T follicular helper cell (primary cell): ENCODE results near the gene BANK1.

Experiments used
- DNase-seq: peaks from one replicate; pipeline ENCODE4 v3.0.0-alpha.2; 2020; ENCODE audit warnings: low read depth

The BANK1 gene

DNA sequence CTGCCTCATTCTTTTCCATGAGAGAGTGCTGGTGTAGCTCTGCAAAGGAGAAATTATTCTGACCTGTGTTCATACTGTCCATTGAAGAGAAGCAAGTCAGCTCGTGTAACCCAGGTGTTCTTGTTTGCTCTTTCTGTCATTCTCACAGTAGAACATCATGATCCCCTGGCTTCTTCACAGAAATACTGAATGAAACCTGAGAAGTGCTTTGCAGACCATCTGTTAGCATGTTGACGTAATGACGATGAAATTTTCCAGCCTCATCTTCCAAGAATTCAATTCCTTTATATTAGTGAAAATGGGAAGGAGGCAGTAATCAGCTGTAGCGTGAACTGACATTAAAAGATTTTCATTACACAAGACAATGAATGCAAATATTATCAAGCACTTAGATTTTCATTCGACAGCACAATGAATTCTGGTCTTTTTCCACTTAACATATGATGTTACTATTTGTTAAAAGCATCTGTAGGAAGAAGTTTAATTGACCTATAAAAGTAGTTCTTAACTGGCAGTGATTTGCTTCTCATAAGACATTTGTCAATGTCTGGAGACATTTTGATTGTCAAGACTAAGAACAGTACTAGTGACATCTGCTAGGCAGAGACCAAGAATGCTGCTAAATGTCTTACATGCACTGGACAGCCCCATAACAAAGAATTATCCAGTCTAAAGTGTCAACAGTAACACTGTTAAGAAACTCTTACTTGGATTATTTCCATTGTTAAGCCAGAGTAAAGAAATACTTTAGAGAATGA, 246.3 kb downstream of the BANK1 start:
- no peak for DNase-seq

DNA sequence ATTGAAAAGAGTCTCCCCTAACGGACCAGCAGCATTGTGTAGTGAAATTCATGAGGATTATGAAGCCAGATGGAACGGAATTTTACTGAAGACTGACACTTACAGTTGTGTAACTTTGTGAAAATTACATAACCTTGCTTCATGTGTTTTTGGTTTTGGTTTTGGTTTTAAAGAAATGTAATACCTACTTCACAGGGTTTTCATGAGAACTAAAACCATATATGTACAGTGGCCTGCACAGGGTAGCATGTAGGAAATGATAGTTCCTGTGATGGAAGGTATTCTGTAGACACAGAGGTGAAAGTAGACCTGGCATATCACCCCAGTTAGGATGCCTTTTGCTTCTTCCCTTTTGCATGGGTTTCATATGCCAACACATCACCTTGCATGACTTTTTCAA, 247.0 kb downstream of the BANK1 start:
- no peak for DNase-seq

DNA sequence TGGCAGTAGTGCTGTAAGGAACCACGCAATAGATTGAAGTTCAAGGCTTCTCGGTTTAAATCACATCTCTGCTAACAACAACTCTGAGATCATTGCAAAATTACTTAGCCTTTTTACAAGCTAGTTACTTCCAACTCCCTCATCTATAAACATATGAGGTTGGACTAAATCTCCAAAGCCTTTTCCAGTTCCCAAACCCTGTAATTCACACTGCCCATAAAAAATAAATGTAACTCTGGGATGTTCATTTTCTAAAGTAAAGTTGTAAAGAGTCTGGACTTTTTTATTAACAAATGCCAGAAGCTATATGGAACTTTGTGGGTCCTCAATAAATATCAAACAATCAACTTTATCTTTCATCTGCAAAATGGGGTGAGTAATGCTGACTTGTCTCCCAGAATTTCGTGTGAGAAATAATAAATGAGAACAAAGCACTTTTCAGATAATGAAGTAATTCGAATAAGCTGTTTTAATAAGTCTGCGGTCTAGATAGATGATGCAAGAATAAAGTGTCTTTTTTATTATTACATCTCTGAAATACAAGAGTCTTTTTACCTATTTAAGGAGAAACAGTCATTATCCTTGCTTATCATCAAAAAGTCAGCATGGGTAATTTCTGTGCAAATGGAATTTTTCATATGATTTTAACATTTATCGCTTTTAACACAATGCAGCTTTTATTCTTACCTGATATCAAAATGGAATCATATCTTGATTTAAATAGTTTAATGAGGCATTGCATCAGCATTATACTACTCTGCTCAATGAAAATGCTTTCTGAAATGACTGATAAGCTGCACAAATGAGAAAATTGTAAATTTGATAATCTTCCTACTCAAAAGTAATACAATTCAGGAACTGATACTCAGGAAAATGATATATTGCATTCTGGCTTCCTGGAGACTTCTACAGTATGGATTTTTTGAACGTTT, 252.6 kb downstream of the BANK1 start:
- DNase-seq, result no peak

DNA sequence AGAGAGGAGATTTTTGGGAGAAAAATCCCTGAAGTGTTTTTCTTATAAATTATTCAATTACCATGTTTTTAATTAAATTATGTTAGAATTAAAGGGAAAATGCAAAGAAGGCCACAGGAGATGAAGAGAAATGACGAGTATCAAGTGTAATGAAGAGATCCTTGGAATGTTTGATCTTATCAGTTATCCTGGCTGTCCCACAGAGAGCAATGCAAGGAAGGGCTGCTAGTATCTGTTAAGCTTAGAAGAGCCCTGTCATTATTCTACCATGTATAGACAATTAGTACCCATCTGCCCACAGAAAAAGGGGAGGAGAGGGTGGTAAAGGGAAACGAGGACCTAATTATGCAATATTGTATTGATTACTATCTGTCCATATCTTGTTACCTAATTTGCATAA, 257.1 kb downstream of the BANK1 start:
- DNase-seq, result no peak

DNA sequence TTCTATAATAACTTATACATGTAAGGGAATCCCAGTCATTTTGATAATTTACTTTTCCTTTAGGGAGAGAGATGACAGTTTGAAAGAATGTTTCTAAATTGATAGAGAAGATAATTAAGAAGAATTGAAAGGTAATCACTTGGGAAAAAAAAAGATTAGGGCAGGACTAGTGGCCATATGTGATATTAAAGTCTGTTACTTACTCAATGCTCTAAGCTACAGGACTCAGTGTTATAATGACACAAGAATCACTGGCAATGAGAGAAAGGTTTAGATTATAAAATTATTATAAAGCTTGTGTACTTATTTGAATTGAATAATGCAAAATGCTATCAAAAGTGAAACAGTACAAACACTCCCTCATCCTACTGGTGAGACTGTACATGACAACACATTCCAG, 265.3 kb downstream of the BANK1 start:
- no peak for DNase-seq

DNA sequence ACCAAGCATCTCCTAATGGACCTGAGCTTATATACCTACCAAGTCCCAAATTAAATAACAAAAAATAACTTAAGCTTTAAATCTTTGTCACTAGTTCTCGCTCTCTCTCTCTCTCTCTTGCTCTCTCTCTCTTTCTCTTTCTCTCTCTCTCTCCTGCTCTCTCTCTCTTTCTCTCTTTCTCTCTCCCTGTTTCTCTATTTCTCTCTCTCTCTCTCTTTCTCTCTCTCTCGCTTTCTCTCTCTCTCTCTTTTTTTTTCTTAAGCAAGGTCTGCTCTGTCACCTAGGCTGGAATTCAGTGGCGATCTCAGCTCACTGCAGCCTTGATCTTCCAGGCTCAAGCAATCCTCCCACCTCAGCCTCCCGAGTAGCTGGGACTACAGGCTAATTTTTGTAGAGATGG, 266.6 kb downstream of the BANK1 start:
- no peak for DNase-seq

DNA sequence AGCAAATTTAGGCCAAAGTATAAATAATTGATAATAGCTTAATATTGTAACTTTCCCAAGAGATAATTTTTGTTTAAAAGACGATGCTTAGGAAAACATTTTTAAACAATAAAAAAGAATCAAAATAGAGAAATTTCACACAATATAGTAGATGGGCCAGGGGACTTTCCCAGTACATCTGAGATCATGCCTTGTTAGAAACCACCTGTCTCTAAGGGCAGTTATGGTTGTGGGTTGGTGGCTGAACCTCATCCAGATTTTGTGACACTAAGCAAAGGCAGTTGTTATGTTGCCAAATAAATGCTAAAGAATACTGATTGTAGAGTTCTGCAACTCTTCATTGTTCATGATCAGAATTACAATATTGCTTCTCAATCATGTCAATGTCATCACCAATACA, 270.6 kb downstream of the BANK1 start:
- no peak for DNase-seq

DNA sequence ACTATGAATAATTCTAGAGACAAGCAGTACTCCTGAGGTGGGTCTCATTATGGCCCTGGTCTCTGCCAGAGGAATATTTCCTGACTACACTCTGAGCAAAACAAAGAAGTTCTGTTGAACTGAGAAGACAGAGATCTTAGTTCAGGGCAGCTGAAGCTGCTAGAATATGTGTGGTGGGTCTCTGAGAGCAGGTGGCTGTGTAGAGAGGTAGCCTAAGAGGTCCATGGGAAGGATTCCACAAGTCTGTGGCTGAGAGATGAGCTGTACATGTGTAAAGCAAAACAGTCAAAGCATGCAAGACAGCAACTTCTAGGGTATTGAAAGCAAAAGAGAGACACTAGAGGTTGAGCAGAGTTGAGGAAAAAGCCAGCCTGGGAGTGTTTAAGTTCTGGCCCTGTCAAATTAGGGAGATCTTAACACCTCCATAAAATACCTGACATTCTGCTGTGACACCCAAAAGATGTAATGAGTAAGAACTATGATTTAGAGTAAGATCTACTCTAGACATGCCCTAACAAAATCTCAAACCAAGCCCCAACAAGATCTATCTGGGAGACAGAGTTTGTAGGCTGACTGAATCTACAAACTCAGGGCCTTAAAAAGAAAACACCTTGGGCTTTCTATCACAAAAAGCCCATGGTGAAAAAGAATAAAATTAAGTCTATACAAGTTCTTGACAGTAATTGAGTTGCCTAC, 274.4 kb downstream of the BANK1 start:
- DNase-seq, result no peak

DNA sequence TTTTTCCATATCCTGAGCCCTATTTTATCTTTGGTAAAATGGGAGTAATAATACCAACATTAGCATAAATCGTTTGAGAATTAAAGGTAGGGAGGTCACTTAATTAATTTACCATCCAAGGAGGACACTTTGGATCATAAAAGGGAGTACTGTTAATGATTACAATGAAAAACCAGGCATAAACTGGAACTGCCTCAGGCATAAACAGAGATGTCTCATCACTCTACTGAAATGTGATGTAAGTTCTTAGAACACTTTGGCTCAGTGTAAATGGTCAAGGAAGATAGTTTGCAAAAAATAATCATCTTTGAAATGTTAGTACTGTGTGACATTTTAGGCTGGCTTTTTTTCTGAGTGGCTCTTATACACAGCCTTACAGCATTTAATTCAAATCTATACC, 286.1 kb downstream of the BANK1 start:
- no peak for DNase-seq

DNA sequence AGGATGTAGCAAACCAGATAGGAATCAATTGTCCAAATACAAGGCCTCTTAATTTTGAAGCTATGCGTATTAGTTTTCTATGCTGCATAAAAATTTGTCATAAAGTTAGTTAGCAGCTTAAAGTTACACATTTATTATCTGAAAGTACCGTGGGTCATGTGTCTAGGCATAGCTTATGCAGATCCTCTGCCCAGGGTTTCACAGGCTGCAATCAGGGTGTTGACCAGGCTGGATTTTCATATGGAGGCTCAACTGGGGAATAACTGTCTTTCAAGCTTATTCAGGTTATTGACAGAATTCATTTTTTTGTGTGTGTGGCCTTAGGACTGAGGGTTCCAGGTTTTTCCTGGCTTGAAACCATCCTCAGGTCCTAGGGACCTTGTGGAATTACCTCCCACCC, 289.7 kb downstream of the BANK1 start:
- DNase-seq, result no peak

DNA sequence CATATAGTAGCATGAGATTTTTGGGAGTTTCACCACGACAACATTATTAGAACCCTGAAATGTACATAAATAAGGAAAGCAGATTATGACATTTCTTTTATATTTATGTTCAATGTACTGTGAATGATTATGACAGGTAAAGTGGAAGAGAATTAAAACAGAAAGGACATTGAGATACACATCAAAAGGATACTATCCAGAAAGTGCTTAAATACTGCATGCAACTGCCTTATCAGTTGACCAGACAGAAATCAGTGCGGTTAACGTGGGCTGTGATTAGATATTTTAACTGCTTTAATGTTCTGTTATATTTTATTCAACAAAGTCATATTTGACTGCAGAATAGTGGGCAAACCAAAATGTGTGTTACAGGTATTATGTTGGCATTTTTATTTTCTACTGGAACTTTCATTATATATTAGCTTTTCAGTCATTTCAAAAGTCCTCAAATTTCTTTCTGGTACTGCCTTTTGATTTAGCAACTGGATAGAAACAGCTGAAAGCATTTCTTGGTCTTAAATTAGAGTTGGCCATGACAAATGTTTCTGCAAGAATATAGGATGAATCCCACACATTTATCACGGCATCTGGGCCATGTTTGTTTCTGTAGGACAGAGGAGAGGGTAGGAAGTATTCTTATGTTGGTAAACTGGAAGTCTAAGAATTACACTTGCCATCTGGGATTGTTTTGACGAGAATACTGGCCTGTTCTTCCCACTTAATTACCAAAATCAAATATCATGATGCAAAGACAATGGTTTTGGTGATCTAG, 299.5 kb downstream of the BANK1 start:
- no peak for DNase-seq

DNA sequence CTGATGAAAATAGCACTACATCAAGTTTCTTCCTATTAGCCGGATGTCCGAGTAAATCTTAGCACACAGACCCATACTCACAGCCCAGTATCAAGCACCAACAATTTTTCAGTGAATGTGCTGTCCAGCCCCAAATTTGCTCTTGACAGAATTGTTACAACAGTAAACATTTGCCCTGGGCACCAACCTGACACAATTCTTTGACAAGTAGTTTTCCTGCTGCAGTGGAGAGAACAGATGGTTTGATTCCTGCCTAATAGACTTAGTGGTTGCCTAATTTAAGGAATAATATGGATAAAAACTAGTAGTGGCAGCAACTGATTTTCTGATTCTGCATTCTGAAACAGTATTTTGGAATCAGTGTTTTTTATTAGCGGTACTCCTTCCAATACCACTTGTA, 301.1 kb downstream of the BANK1 start:
- DNase-seq, result no peak

DNA sequence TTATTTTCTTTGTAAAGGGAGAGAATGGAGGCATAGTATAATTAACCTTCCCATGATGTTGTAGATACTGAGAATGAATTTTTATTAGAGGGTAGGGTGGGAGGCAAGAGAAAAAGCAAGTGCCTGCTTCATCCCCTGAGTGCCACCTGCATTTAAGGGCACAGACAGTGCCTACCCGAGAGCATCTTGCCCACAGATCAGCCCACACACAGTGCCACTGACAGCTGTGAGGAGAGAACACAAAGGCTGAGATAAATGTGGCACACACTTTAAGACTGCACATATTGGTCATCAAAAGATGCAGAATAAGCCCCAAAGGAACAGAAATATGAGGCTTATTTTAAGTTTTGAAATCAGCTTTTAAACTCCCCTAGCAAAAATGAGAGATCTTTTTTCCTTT, 304.0 kb downstream of the BANK1 start:
- DNase-seq, result no peak

DNA sequence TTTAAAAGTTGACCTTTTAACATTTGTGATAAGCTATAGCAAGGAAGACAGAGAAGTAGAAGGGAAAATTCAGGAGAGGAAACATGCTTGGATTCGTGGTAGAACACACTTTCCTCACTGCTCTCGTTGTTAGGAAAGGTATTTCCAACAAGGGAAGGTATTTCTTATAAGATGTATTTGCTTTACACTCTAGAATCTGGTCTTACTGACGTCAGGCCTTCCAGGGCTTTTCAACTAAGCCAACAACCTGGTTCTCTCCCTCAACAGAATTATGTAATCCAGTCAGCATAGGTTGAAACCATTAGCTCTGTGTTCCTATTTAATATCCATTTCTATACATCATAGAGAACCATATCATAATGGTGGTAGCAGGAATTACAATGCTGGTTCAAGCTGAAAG, 312.8 kb downstream of the BANK1 start:
- no peak for DNase-seq

DNA sequence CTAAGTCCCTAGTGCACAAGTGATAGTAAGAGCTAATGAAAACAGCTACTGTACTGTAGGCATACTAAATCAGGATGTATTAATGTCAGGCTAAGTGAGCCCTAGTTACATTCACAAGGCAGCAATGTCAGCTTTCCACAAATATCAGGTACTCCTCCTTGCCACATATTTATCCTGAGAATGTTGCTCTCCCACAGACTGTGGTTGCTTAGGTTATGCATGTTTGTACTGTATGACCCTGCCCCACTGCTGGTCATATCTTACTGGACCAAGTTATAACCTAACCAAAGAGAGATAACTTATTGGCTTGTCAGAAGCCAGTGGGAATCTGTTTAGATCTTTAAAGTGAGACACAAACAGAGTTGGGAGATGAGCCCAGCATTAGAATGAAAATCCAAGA, 313.7 kb downstream of the BANK1 start:
- no peak for DNase-seq

DNA sequence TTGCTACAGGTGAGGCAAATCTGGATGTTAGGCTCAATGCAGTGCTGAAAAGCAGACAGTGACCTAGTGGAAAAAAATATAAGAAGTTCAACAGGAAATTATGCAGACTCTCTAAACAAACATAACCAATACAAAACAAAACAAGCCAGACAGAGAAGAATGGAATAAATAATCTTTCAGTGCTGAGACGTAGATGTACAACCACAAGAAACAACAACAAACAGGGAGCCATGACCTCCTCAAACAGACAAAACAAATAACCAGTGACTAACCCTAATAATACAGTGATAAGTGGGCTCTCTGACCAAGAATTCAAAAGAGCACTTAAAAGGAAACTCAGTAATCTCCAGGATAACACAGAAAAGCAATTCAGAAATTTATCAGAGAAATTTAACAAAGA, 315.5 kb downstream of the BANK1 start:
- DNase-seq, result no peak

DNA sequence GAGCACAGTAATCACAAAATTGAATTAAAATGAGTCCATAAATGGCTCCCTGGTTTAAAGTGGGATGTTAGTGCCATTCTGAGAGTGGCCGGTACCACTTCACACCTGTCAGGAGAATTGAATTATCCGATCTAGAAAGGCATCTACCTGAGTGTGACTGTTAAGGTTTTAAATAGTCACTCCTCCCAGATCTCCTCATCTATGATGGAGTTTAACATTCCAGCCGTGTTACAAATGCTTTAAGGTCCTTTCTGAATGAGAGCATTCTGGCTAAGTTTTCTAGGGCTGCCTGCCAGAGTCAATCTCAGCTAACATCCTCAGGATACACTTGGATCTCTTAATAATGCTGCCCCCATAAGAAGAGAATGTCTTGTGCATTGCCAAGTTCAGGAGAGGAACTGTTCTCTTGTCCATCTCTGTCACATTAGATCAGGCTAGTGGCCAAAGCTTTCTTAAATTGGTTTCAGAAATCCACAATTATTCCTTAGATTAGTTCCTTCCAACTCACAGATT, 323.6 kb downstream of the BANK1 start:
- no peak for DNase-seq

DNA sequence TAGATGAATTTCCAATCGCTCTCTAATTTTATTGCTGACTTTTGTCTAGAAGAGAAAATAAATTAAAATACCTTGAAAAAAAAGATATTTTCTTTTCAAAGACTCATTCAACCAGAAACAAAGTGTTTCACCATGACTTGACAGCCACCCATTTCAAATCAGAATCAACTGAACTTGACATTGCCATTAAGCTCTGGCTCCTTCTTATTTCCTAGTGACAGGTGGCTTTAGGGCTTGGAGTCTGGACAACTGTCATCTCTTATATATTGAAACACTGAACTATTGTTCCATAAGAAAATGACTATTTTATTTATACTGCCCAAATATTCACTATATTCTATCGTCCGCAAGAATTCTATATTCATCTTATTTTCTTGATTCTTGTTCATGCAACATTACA, 325.6 kb downstream of the BANK1 start:
- no peak for DNase-seq

DNA sequence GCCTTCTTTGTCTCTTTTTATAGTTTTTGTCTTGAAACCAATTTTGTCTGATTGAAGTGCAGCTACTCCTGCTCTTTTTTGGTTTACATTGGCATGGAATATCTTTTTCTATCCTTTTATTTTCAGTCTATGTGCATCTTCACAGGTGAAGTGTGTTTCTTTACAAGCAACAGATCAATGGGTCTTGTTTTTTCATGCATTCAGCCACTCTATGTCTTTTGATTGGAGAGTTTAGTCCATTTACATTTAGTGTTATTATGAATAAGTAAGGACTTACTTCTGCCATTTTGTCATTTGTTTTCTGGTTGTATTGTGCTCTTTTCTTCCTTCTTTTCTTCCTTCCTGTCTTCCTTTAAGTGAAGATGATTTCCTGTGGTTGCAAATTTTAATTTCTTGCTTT, 330.3 kb downstream of the BANK1 start:
- DNase-seq, result no peak
